ENCODE results near the gene CYP26C1.

Gene CYP26C1

DNA sequence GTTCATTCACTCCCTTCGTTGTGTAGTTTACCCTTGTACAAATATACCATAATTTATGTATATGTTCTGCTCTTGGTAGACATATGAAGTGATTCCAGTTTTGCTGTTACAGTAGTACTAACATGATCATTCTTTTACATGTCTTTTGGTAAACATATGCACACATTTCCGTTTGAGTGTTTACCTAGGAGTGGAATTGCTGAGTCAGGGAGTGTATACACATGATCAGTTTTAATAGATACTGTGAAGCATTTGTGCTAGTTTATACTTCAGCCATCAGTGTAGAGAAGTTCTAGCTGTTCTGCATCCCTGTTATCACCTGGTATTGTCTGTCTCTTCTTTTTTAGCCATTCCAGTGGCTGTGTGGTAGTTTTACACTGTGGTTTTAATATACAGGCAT lies 34.5 kb upstream of the CYP26C1 start:
- TF ChIP-seq EZH2phosphoT487 (IDR thresholded peaks at IDR 0.05; ENCODE audit: borderline replicate concordance): no peak
- TF ChIP-seq, protein P1, sequence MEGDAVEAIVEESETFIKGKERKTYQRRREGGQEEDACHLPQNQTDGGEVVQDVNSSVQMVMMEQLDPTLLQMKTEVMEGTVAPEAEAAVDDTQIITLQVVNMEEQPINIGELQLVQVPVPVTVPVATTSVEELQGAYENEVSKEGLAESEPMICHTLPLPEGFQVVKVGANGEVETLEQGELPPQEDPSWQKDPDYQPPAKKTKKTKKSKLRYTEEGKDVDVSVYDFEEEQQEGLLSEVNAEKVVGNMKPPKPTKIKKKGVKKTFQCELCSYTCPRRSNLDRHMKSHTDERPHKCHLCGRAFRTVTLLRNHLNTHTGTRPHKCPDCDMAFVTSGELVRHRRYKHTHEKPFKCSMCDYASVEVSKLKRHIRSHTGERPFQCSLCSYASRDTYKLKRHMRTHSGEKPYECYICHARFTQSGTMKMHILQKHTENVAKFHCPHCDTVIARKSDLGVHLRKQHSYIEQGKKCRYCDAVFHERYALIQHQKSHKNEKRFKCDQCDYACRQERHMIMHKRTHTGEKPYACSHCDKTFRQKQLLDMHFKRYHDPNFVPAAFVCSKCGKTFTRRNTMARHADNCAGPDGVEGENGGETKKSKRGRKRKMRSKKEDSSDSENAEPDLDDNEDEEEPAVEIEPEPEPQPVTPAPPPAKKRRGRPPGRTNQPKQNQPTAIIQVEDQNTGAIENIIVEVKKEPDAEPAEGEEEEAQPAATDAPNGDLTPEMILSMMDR (conservative IDR thresholded peaks at IDR 0.05; ENCODE audit: low read length): no peak
- Histone ChIP-seq H3K36me3 (ENCODE audit: insufficient read depth, low read length) (no peaks in the 10 kb centered on the region), H3K9ac (ENCODE audit: low read depth, low read length, poor library complexity, severe bottlenecking) (no peak overlapping the region), H3K9me3 (ENCODE audit: insufficient read depth, low read depth, low read length) (no peaks in the 10 kb centered on the region; the same call in 1 of the 2 replicates), H3F3A (ENCODE audit: low read depth) (no peaks in the 10 kb centered on the region), H3K4me3 (ENCODE audit: low read length, poor library complexity, severe bottlenecking) (no peak overlapping the region), H3K4me2 (ENCODE audit: low read depth, low read length, poor library complexity, severe bottlenecking) (no peak overlapping the region), H3K4me1 (ENCODE audit: insufficient read depth, low read length, poor library complexity, severe bottlenecking) (no peaks in the 10 kb centered on the region), H3K27me3 (ENCODE audit: insufficient read depth, low read length, poor library complexity, severe bottlenecking) (no peaks in the 10 kb centered on the region), H3K79me2 (ENCODE audit: insufficient read depth, low read length) (no peaks in the 10 kb centered on the region), H4K20me1 (ENCODE audit: insufficient read depth, low read length, poor library complexity, severe bottlenecking) (no peaks in the 10 kb centered on the region), H3K9me2 (replicated peaks; ENCODE audit: low read depth, low read length) (no peaks in the 10 kb centered on the region), H2AFZ (ENCODE audit: low read length) (no peak overlapping the region)

DNA sequence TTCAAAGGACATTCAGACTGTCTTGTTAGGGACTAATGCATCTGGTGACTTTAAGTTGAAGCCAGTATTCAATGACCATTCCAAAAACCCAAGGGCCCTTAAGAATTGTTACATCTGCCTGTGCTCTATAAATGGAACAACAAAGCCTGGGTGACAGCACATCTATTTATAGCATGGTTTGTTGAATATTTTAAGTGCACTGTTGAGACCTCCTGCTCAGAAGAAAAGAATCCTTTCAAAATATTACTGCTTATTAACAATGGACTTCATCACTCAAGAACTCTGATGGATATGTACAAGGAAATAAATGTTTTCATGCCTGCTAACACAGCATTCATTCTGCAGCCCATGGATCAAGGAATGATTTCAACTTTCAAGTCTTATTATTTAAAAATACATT lies 33.1 kb upstream of the CYP26C1 start:
- Histone ChIP-seq H2AFZ (ENCODE audit: low read length) (no peak overlapping the region), H3K4me1 (ENCODE audit: insufficient read depth, low read length, poor library complexity, severe bottlenecking) (no peaks in the 10 kb centered on the region), H3K79me2 (ENCODE audit: insufficient read depth, low read length) (no peaks in the 10 kb centered on the region), H3K9me2 (replicated peaks; ENCODE audit: low read depth, low read length) (no peaks in the 10 kb centered on the region), H3K36me3 (ENCODE audit: insufficient read depth, low read length) (no peaks in the 10 kb centered on the region), H3K4me3 (ENCODE audit: low read length, poor library complexity, severe bottlenecking) (no peak overlapping the region), H3K9me3 (ENCODE audit: insufficient read depth, low read depth, low read length) (no peaks in the 10 kb centered on the region; the same call in 1 of the 2 replicates), H4K20me1 (ENCODE audit: insufficient read depth, low read length, poor library complexity, severe bottlenecking) (no peaks in the 10 kb centered on the region), H3K4me2 (ENCODE audit: low read depth, low read length, poor library complexity, severe bottlenecking) (no peak overlapping the region), H3F3A (ENCODE audit: low read depth) (no peaks in the 10 kb centered on the region), H3K27me3 (ENCODE audit: insufficient read depth, low read length, poor library complexity, severe bottlenecking) (no peaks in the 10 kb centered on the region), H3K9ac (ENCODE audit: low read depth, low read length, poor library complexity, severe bottlenecking) (no peak overlapping the region)
- TF ChIP-seq, protein P1 (conservative IDR thresholded peaks at IDR 0.05; ENCODE audit: low read length): no peak

DNA sequence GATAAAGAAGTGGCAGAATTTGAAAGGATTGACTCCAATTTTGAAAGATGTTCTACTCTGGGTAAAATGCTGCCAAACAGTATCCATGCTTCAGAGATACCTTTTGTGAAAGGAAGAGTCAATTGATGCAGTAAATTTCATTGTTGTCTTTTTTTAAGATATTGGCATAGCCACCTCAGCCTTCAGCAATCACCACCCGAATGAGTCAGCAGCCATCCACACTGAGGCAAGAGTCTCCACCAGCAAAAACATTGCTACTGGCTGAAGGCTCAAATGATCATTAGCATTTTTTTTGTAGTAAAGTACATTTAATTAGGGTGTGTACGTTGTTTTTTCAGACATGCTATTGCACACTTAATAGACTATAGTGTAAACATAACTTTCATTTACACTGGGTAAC lies 31.7 kb upstream of the CYP26C1 start:
- H3K4me2 ChIP-seq (ENCODE audit: low read depth, low read length, poor library complexity, severe bottlenecking): no peak overlapping the region
- no peaks in the 10 kb centered on the region for H3F3A ChIP-seq (ENCODE audit: low read depth)
- H3K9me3 ChIP-seq (ENCODE audit: insufficient read depth, low read depth, low read length): no peaks in the 10 kb centered on the region; the same call in 1 of the 2 replicates
- no peak overlapping the region for H3K4me3 ChIP-seq (ENCODE audit: low read length, poor library complexity, severe bottlenecking)
- H3K79me2 ChIP-seq (ENCODE audit: insufficient read depth, low read length): no peaks in the 10 kb centered on the region
- H3K27me3 ChIP-seq (ENCODE audit: insufficient read depth, low read length, poor library complexity, severe bottlenecking): no peaks in the 10 kb centered on the region
- H2AFZ ChIP-seq (ENCODE audit: low read length): no peak overlapping the region
- H3K36me3 ChIP-seq (ENCODE audit: insufficient read depth, low read length): no peaks in the 10 kb centered on the region
- no peak for TF ChIP-seq EZH2phosphoT487 (IDR thresholded peaks at IDR 0.05; ENCODE audit: borderline replicate concordance)
- TF ChIP-seq, protein P1 (conservative IDR thresholded peaks at IDR 0.05; ENCODE audit: low read length): no peak
- no peaks in the 10 kb centered on the region for H3K4me1 ChIP-seq (ENCODE audit: insufficient read depth, low read length, poor library complexity, severe bottlenecking)
- no peaks in the 10 kb centered on the region for H3K9me2 ChIP-seq (replicated peaks; ENCODE audit: low read depth, low read length)
- H3K9ac ChIP-seq (ENCODE audit: low read depth, low read length, poor library complexity, severe bottlenecking): no peak overlapping the region
- H4K20me1 ChIP-seq (ENCODE audit: insufficient read depth, low read length, poor library complexity, severe bottlenecking): no peaks in the 10 kb centered on the region

Measured in Loucy (cell line).